ENCODE data around the gene PCBP4.

DNA sequence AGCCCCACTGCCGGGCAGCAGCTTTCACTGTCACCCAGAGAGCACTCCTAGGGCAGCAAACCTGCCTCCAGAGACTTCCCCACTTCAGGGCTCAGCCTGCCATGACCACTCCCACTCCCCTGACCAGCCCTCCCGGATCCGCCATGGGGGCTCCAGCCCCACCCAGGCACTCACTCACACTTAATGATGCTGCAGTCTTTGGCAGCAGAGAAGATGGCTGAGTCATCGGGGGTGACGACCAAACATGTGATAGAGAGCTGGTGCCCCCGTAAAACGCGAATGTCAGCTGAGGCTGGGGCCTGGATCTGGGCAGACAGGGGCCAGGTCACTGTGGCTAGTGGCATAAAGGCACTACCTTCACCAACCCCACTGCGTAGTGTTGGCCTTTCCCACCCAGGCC, 30.2 kb downstream of the PCBP4 start:
- no peak for TF ChIP-seq POLR2A (IDR thresholded peaks at IDR 0.05)
- TF ChIP-seq, protein P1, sequence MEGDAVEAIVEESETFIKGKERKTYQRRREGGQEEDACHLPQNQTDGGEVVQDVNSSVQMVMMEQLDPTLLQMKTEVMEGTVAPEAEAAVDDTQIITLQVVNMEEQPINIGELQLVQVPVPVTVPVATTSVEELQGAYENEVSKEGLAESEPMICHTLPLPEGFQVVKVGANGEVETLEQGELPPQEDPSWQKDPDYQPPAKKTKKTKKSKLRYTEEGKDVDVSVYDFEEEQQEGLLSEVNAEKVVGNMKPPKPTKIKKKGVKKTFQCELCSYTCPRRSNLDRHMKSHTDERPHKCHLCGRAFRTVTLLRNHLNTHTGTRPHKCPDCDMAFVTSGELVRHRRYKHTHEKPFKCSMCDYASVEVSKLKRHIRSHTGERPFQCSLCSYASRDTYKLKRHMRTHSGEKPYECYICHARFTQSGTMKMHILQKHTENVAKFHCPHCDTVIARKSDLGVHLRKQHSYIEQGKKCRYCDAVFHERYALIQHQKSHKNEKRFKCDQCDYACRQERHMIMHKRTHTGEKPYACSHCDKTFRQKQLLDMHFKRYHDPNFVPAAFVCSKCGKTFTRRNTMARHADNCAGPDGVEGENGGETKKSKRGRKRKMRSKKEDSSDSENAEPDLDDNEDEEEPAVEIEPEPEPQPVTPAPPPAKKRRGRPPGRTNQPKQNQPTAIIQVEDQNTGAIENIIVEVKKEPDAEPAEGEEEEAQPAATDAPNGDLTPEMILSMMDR (IDR thresholded peaks at IDR 0.05 in 4 of 5, conservative IDR thresholded peaks at IDR 0.05 in 1 of 5): no peak

All from gastrocnemius medialis (tissue), 4 donors.